Right lobe of liver (tissue), 6 donors: Measurements from ENCODE around the gene VAV2. TPM values are rescaled to one million over a fixed set of nuclear protein-coding genes. Genes with fewer than 3 reads are reported as not detected.

Experiments
- ATAC-seq, 4 donors: fragments of 200-7000 bp; cut with Tn5 transposase; one replicate each; pipeline ENCODE4 v1.9.1; 2020; ENCODE audit warnings: mild to moderate bottlenecking in 4 of 4, moderate library complexity in 4 of 4
- DNase-seq, 3 donors: peaks; one replicate each; pipeline ENCODE4 v3.0.0-alpha.2; 2020
- H3K27ac ChIP-seq, 3 donors: fragments of 200-600 bp; one replicate each; pipeline ENCODE4 v1.8.0; 2022
- H3K27me3 ChIP-seq, 2 donors: fragments of 200-600 bp; one replicate each; pipeline ENCODE4 v1.8.0; 2022
- H3K36me3 ChIP-seq, 4 donors: fragments of 200-600 bp; sonication (generic) in 1 of 4; one replicate each; pipeline versions ENCODE4 v1.5.1 to v1.8.0; 2017 to 2022; ENCODE audit warnings: control low read depth in 1 of 4
- H3K4me1 ChIP-seq, 4 donors: fragments of 200-600 bp; sonication (generic) in 1 of 4; one replicate each; pipeline versions ENCODE4 v1.5.1 to v1.8.0; 2017 to 2022; ENCODE audit warnings: control low read depth in 1 of 4
- H3K4me3 ChIP-seq, 3 donors: fragments of 200-600 bp; one replicate each; pipeline ENCODE4 v1.8.0; 2022
- H3K9me3 ChIP-seq, 4 donors: fragments of 200-600 bp; sonication (generic) in 1 of 4; one replicate each; pipeline versions ENCODE4 v1.5.1 to v1.8.0; 2017 to 2022; ENCODE audit warnings: control low read depth in 1 of 4
- POLR2A ChIP-seq: fragments of 450-650 bp; IDR thresholded peaks from one replicate; pipeline ENCODE4 v1.6.1; 2017; ENCODE audit warnings: antibody characterized with exemption, mild to moderate bottlenecking
- WGBS: methylation state at CpG from one replicate; pipeline ENCODE4 v1.1.6; 2018; ENCODE audit warnings: low coverage, low lambda C conversion rate; ENCODE audit not compliant: insufficient coverage; ENCODE audit errors: missing lambda C conversion rate; 5-methylcytosine and 5-hydroxymethylcytosine counted together
- intact Hi-C, 2 donors: fragments of 100-400 bp; cut with DNase I; formaldehyde crosslinking; loops; one replicate each; pipeline versions ENCODE4 v1.11.2 to v1.14.1; 2022
- total RNA-seq, 6 experiments: library from RNA; depleted of rRNA in 2 of 6; stranded (reverse); fragments of >200 nt in 2 of 6; fragmentation: NEBNext Ultra II Directional in 3 of 6; extraction: Animal tissue kit (Norgen Biotek cat#: 25700) in 3 of 6; gene quantifications; one replicate each; pipeline versions ENCODE4 v1.1.0 to v1.2.4, GENCODE V29; 2016 to 2023
- TF ChIP-seq, protein P1 (sequence below), 4 donors: fragments of 200-600 bp in 3 of 4; fragments of 450-650 bp in 1 of 4; IDR thresholded peaks; one replicate each; pipeline versions ENCODE4 v1.5.1 to v1.8.0; 2016 to 2022; ENCODE audit warnings: antibody characterized with exemption in 4 of 4, mild to moderate bottlenecking in 2 of 4
- donor health status: DM: no; HTN: yes; CAD: no.
- donor health status: DM: no; HTN: no; CAD: no.
- donor health status: DM: no; HTN: no; CAD: no.
- donor health status: DM: no; HTN: yes; CAD: no.
- donor health status: DM: no; HTN: yes; CAD: no.

Gene VAV2
- total RNA-seq, 6 experiments from 2014 or later: 30.1 to 44.3 (median 34.9) TPM

DNA sequence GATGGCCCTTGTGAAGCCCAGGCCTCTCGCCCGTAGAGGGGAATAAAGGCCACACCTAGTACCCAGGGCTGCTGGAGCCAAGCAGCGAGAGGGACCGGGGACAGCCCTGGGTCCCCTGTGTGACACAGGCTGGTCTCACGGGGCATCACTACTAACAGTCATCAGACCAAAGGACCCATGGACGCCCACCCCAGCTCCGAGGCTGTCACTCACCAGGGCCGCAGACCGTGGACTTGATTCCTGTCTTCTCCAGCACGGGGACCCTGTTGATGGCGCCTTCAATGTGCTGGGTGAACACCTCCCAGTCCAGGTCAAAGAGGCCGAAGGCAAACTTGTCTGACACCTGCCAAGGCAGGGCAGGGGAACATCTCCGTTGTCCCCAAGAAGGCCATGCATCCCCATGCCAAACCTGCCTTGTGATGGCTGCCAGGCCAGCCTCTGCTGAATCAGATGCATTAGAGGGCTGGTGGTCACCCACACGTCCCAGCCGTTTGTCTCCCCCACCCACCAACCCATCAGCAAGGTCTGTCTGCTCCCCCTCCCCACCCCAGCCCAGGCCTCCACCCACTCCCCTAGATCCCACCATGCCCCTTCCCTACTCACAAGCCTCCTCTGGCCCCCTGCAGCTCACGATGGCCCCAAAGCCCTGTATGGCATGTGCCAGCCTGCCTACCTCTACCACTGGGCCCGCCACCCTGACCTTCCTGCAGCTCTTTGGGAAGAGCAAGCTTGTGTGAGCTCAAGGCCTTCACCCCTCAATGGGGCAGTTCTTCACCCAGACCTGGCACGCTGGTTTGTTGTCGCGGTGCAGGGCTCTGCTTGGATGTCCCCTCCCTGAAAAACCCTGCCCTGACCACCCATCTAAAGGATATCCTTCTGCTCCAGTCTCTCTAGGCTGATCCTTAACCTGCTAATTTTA is 274.8 kb downstream of the VAV2 start:
- H3K36me3 ChIP-seq: peaks cover 0 to 53% (median 9%) of the 10 kb centered on the region in 4 donors
- H3K9me3 ChIP-seq: no peaks in the 10 kb centered on the region
- peak in 2 of 3 donors; percentile 41 to 42 for DNase-seq
- H3K27ac ChIP-seq: peak overlapping the region in 1 of 3 donors; percentile 75
- H3K4me1 ChIP-seq: peaks cover 0 to 46% (median 5%) of the 10 kb centered on the region in 4 donors
- no peak for ATAC-seq
- no peak for TF ChIP-seq POLR2A
- TF ChIP-seq, protein P1, sequence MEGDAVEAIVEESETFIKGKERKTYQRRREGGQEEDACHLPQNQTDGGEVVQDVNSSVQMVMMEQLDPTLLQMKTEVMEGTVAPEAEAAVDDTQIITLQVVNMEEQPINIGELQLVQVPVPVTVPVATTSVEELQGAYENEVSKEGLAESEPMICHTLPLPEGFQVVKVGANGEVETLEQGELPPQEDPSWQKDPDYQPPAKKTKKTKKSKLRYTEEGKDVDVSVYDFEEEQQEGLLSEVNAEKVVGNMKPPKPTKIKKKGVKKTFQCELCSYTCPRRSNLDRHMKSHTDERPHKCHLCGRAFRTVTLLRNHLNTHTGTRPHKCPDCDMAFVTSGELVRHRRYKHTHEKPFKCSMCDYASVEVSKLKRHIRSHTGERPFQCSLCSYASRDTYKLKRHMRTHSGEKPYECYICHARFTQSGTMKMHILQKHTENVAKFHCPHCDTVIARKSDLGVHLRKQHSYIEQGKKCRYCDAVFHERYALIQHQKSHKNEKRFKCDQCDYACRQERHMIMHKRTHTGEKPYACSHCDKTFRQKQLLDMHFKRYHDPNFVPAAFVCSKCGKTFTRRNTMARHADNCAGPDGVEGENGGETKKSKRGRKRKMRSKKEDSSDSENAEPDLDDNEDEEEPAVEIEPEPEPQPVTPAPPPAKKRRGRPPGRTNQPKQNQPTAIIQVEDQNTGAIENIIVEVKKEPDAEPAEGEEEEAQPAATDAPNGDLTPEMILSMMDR (IDR thresholded peaks at IDR 0.05): no peak
- 88% methylated on average over 5 of the region's 20 CpGs for WGBS
- intact Hi-C loops: loop anchor here in 1 of 2 donors (10.0 kb wide), 1 partner anchor 213 kb away; no protein-coding TSS in a partner anchor
- no peaks in the 10 kb centered on the region for H3K27me3 ChIP-seq
- H3K4me3 ChIP-seq: no peak overlapping the region

DNA sequence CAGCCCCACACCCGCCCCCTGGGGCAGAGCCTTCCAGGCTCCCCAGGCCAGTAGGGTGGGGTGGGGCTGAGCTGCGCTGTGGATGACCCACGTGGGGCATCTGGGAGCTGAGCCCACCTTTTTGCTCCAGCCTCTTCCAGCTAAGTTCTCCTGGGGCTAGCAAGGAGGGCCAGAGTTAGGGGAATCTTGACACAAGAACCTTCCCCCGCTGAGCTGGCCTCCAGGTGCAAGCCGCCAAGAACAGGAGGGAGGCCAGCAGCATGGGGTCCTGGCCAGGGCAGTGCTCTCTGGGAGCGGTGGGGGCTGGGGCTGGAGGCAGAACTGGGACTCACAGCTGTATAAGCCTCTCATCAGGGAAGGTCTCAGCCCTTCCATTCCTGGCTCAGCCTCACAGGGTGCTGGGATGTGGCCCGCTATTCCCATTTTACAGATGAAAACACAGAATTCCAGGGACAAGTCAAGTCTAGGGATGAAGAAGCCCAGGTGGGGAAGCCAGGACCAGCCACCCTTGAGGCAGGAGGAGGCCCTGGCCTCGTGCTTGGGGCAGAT is 275.5 kb downstream of the VAV2 start:
- ATAC-seq: no peak
- peaks cover 0 to 46% (median 5%) of the 10 kb centered on the region in 4 donors for H3K4me1 ChIP-seq
- peak overlapping the region in 2 of 3 donors; percentile 36 to 75 for H3K27ac ChIP-seq
- peak in 2 of 3 donors; percentile 42 to 54 for DNase-seq
- TF ChIP-seq POLR2A: no peak
- TF ChIP-seq, protein P1 (IDR thresholded peaks at IDR 0.05): no peak
- no peaks in the 10 kb centered on the region for H3K9me3 ChIP-seq
- peaks cover 0 to 57% (median 11%) of the 10 kb centered on the region in 4 donors for H3K36me3 ChIP-seq
- H3K4me3 ChIP-seq: no peak overlapping the region
- no peaks in the 10 kb centered on the region for H3K27me3 ChIP-seq
- no CpG with 5 or more reads among the region's 8 CpGs for WGBS
- intact Hi-C loops: loop anchor here in 1 of 2 donors (10.0 kb wide), 1 partner anchor 212 kb away; no protein-coding TSS in a partner anchor

DNA sequence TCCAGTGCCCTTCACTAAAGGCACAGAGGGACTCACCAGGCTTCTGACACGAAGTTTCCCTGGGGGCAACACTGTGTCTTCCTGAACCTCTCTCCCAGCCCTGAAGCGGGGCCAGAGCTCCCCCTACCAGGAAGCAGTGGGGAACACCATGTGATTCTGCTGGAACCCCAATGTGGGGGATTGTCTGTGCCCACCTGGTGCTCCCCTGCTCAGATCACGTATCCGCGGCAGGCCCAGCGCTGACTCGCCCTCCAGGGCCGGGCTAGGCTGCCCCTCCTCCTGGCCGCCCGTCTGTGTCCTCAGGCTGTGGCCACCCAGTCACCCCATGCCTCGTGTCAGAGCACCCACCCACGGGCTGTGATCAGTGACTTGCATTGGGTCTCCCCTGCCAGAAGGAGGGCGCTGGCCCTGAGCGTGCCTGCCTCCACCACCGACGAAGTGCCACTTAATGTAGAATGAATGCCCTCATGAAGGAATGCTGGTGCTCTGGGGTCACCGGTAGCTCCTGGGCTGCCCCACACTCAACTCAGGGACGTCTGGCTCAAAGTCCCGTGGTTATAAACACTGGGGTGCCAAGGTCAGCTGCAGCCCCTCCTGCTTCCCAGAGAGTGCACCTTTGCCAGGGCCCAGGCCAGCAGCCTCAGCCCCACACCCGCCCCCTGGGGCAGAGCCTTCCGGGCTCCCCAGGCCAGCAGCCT is 276.1 kb downstream of the VAV2 start:
- peak overlapping the region; percentile 36 to 75 (median 44) for H3K27ac ChIP-seq
- no peak for TF ChIP-seq POLR2A
- TF ChIP-seq, protein P1 (IDR thresholded peaks at IDR 0.05): peak in 3 of 4 donors; percentile 28 to 31 (median 30)
- H3K9me3 ChIP-seq: no peaks in the 10 kb centered on the region
- DNase-seq (peak in 1 of 3 donors; percentile 49), ATAC-seq (peak in 3 of 4 donors; percentile 3 to 9 (median 4))
- no peak overlapping the region for H3K4me3 ChIP-seq
- H3K36me3 ChIP-seq: peaks cover 0 to 56% (median 13%) of the 10 kb centered on the region in 4 donors
- peaks cover 0 to 46% (median 5%) of the 10 kb centered on the region in 4 donors for H3K4me1 ChIP-seq
- 53% methylated on average over 2 of the region's 21 CpGs for WGBS
- intact Hi-C loops: loop anchor here in 1 of 2 donors (10.0 kb wide), 1 partner anchor 211 kb away; no protein-coding TSS in a partner anchor
- no peaks in the 10 kb centered on the region for H3K27me3 ChIP-seq

DNA sequence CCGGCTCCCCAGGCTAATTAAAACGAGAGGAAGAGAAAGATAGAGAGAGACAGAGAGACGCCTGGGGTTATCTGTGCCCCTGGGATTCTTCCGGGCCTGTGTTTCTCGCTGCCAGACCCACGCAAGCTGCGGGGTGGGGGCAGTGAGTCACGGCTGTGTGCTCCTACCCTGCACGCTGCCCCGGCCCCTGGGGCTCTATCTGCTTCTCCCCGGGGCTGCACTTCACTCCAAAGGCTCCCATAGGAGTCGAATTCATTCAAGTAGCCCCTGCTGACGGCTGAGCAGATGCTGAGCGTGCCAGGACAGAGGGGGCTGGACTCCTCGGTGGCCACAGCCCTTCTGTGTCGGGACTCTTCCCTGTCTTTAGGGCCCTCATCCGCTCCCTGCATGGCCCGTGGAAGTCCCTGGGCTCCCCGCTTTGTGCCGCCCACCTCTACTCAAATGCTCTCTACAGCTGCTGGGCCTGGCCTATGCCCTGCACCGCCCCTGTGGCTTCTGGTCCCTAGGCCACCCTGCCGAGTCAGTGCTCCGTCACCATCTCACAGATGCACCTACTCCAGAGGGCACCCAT is 276.7 kb downstream of the VAV2 start:
- intact Hi-C loops: loop anchor here in 1 of 2 donors (10.0 kb wide), 1 partner anchor 211 kb away; no protein-coding TSS in a partner anchor
- 67% methylated on average over 1 of the region's 23 CpGs for WGBS
- Histone ChIP-seq H3K27me3 (no peaks in the 10 kb centered on the region), H3K4me1 (peaks cover 0 to 46% (median 5%) of the 10 kb centered on the region in 4 donors), H3K4me3 (no peak overlapping the region), H3K9me3 (no peaks in the 10 kb centered on the region), H3K36me3 (peaks cover 0 to 59% (median 16%) of the 10 kb centered on the region in 4 donors), H3K27ac (peak overlapping the region; percentile 36 to 75 (median 44))
- TF ChIP-seq, protein P1 (IDR thresholded peaks at IDR 0.05): no peak
- TF ChIP-seq POLR2A: no peak
- ATAC-seq (peak; percentile 31 to 57 (median 36)), DNase-seq (peak; percentile 52 to 58 (median 55))
